Measurements from ENCODE around the gene CRABP2.

The CRABP2 gene

DNA sequence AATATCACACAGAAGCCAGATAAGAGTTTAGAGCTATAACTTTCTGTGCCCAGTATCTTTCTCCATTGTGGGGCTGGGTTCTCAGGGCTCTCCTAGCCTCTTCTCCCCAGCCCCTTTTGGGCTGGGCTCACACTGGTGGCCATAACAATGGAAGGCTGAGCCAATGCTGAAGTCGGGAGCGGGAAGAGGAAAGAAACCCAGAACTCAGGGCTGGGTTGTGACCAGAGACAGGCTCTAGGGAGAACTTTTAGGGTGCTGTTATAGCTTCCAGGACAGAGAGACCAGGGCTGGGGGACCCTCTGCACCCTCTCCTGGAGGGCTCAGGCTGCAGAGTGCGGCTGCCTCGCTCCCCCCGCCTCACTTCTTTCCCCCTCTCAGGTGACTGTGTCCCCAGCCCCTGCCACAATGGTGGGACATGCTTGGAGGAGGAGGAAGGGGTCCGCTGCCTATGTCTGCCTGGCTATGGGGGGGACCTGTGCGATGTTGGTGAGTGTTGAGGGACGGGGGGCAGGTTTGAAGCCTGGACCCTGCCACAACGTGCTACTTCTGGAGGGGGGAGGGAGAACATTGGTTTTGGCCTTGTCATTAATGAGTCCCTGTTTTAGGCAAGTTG, 49.4 kb downstream of the CRABP2 start:
- DNase-seq (ENCODE audit: extremely low read depth, low read depth): no peak
- TF ChIP-seq, protein P1, sequence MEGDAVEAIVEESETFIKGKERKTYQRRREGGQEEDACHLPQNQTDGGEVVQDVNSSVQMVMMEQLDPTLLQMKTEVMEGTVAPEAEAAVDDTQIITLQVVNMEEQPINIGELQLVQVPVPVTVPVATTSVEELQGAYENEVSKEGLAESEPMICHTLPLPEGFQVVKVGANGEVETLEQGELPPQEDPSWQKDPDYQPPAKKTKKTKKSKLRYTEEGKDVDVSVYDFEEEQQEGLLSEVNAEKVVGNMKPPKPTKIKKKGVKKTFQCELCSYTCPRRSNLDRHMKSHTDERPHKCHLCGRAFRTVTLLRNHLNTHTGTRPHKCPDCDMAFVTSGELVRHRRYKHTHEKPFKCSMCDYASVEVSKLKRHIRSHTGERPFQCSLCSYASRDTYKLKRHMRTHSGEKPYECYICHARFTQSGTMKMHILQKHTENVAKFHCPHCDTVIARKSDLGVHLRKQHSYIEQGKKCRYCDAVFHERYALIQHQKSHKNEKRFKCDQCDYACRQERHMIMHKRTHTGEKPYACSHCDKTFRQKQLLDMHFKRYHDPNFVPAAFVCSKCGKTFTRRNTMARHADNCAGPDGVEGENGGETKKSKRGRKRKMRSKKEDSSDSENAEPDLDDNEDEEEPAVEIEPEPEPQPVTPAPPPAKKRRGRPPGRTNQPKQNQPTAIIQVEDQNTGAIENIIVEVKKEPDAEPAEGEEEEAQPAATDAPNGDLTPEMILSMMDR (IDR thresholded peaks at IDR 0.05; ENCODE audit: low read depth, low read length, missing control alignments): no peak
- H3K4me3 ChIP-seq (replicated peaks; ENCODE audit: low read depth, low read length): no peak overlapping the region

DNA sequence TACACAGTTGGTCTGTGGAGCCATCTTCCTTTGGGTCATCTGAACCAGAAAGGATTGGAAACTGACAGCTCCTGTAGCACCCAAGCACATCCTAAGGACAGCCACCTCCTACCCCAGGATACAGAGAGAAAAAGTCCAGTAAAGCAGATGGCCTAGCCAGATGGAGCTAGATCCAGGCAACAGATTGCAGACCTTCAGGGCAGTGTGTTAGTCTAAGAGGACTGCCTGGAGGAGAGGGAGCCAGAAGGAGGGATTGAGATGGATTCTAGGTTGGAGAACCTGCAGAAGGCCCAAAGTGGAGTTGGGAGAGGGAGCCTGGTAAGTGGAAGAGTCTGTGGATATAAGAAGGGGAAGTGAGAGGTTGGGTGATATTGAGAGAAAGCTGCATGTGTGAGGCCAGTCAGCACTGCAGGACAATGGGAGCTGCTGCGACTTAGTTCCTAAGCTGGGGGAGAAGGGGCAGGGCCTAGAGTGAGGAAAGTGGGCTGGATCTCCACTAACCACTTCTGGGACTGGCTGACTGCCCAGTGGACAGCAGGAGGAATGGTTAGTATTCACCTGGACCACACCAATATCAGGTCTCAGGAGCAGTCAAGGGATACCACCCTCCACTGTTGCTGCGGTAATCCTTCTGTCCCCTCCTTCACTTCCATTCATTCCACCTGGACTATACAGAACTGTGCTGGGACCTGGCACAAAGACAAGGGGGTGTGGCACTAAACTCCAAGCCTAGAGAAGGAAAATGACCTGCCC, 50.1 kb downstream of the CRABP2 start:
- no peak overlapping the region for H3K4me3 ChIP-seq (replicated peaks; ENCODE audit: low read depth, low read length)
- TF ChIP-seq, protein P1 (IDR thresholded peaks at IDR 0.05; ENCODE audit: low read depth, low read length, missing control alignments): no peak
- DNase-seq (ENCODE audit: extremely low read depth, low read depth): no peak

DNA sequence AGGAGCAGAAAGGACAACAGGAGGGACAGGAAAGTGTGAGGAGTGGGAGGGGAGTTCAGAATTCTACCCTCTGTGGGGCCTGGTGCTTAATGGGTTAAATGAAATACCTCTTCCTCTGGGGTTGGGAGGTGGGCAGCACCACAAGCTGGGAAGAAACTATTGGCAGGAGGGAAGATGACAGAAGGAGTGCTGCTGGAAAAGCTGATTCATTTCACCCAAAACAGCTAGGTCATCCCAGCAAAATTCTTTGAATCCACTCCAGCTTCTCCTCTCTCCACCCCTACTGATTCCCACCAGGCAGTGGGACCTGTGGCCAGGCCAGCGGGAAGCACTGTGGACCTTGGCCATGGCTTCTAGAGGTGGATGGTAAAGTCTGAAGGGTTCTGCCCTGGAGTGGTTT, 50.7 kb downstream of the CRABP2 start:
- no peak for DNase-seq (ENCODE audit: extremely low read depth, low read depth)
- no peak overlapping the region for H3K4me3 ChIP-seq (replicated peaks; ENCODE audit: low read depth, low read length)
- TF ChIP-seq, protein P1 (IDR thresholded peaks at IDR 0.05; ENCODE audit: low read depth, low read length, missing control alignments): no peak

DNA sequence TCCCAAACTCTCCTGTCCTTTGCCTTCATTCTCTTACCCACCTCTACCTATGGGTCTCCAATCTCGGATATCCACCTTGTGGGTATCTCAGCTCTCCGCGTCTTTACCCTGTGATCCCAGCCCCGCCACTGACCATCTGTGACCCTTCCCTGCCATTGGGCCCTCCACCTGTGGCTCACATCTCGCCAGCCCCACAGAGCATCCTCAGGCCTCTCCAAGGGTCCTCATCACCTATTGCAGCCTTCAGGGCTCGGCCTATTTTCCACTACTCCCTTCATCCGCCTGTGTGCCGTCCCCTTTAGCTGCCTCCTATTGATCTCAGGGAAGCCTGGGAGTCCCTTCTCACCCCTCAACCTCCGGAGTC, 52.4 kb downstream of the CRABP2 start:
- DNase-seq (ENCODE audit: extremely low read depth, low read depth): no peak
- TF ChIP-seq, protein P1 (IDR thresholded peaks at IDR 0.05; ENCODE audit: low read depth, low read length, missing control alignments): no peak
- no peak overlapping the region for H3K4me3 ChIP-seq (replicated peaks; ENCODE audit: low read depth, low read length)

DNA sequence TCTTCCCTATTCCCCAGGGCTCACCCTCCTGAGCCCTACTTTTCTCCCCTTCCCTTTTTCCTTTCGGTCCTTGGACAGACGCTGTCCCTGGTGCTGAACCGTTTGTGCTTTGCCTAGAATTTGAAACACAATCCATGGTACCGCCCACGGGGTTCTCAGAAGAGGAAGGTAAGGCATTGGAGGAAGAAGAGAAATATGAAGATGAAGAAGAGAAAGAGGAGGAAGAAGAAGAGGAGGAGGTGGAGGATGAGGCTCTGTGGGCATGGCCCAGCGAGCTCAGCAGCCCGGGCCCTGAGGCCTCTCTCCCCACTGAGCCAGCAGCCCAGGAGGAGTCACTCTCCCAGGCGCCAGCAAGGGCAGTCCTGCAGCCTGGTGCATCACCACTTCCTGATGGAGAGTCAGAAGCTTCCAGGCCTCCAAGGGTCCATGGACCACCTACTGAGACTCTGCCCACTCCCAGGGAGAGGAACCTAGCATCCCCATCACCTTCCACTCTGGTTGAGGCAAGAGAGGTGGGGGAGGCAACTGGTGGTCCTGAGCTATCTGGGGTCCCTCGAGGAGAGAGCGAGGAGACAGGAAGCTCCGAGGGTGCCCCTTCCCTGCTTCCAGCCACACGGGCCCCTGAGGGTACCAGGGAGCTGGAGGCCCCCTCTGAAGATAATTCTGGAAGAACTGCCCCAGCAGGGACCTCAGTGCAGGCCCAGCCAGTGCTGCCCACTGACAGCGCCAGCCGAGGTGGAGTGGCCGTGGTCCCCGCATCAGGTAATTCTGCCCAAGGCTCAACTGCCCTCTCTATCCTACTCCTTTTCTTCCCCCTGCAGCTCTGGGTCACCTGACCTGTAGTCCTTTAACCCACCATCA, 53.0 kb downstream of the CRABP2 start:
- TF ChIP-seq, protein P1 (IDR thresholded peaks at IDR 0.05; ENCODE audit: low read depth, low read length, missing control alignments): no peak
- no peak overlapping the region for H3K4me3 ChIP-seq (replicated peaks; ENCODE audit: low read depth, low read length)
- no peak for DNase-seq (ENCODE audit: extremely low read depth, low read depth)
